CD4-positive, CD25-positive, alpha-beta regulatory T cell (primary cell): Measurements from ENCODE around the gene MBD5. TPM values are rescaled to one million over a fixed set of nuclear protein-coding genes. Genes with fewer than 3 reads are reported as not detected.

Experiments used
- ATAC-seq, 2 donors: fragments of 150-1000 bp; cut with Tn5 transposase; one replicate each; pipeline ENCODE4 v1.10.0; 2021; ENCODE audit warnings: low read depth in 2 of 2, moderate number of reproducible peaks in 2 of 2, moderate library complexity in 1 of 2
- DNase-seq, 3 donors: peaks; one replicate each; pipeline versions ENCODE4 v3.0.0 to v3.0.0-alpha.2; 2012 to 2022; ENCODE audit warnings: mixed read lengths in 1 of 3
- H3K27ac ChIP-seq: one replicate; pipeline ENCODE4 v1.7.0; 2013; ENCODE audit warnings: mild to moderate bottlenecking, low read length; ENCODE audit not compliant: insufficient read depth, poor library complexity, severe bottlenecking
- H3K27me3 ChIP-seq: one replicate; pipeline ENCODE4 v1.7.0; 2013; ENCODE audit warnings: low read length; ENCODE audit not compliant: control insufficient read depth, insufficient read depth
- H3K36me3 ChIP-seq: one replicate; pipeline ENCODE4 v1.7.0; 2013; ENCODE audit warnings: mild to moderate bottlenecking, low read length, moderate library complexity; ENCODE audit not compliant: control insufficient read depth, insufficient read depth
- H3K4me1 ChIP-seq: 2 replicates; pipeline ENCODE4 v1.7.0; 2013; ENCODE audit warnings: mild to moderate bottlenecking, low read length; ENCODE audit not compliant: insufficient read depth, control insufficient read depth, poor library complexity, severe bottlenecking
- H3K4me3 ChIP-seq: one replicate; pipeline ENCODE4 v1.7.0; 2013; ENCODE audit warnings: low read depth, mild to moderate bottlenecking, low read length, moderate library complexity
- H3K9me3 ChIP-seq, 2 experiments: 1 replicate in 1 of 2; 2 replicates in 1 of 2; pipeline ENCODE4 v1.7.0; 2013; ENCODE audit warnings: low read length in 2 of 2, mild to moderate bottlenecking in 1 of 2, moderate library complexity in 1 of 2; ENCODE audit not compliant: control insufficient read depth in 2 of 2
- H3K27ac Mint-ChIP-seq, 3 donors: one replicate each; pipeline ENCODE4 v1.8.0; 2020 to 2022; ENCODE audit warnings: mild to moderate bottlenecking in 3 of 3, mixed read lengths in 3 of 3, moderate library complexity in 2 of 3
- H3K27me3 Mint-ChIP-seq: one replicate; pipeline ENCODE4 v1.8.0; 2022; ENCODE audit warnings: mild to moderate bottlenecking, mixed read lengths
- H3K36me3 Mint-ChIP-seq: one replicate; pipeline ENCODE4 v1.8.0; 2020; ENCODE audit warnings: mixed read lengths
- H3K4me1 Mint-ChIP-seq, 4 donors: one replicate each; pipeline ENCODE4 v1.8.0; 2020 to 2022; ENCODE audit warnings: mixed read lengths in 4 of 4, mild to moderate bottlenecking in 1 of 4
- H3K4me3 Mint-ChIP-seq, 4 donors: one replicate each; pipeline ENCODE4 v1.8.0; 2020 to 2022; ENCODE audit warnings: mild to moderate bottlenecking in 4 of 4, mixed read lengths in 4 of 4, moderate library complexity in 3 of 4
- H3K9me3 Mint-ChIP-seq, 7 donors: one replicate each; pipeline ENCODE4 v1.8.0; 2020 to 2022; ENCODE audit warnings: mixed read lengths in 7 of 7, mild to moderate bottlenecking in 3 of 7, moderate library complexity in 2 of 7
- polyA plus RNA-seq, 4 donors: library from polyadenylated mRNA; unstranded; fragments of 300-500 nt; fragmentation: Illumina TruSeq; gene quantifications; one replicate each; pipeline ENCODE4 v1.2.3, GENCODE V29; 2021
- total RNA-seq: library from RNA; stranded (reverse); gene quantifications from one replicate; pipeline ENCODE4 v1.2.3, GENCODE V29; 2022

The MBD5 gene
- total and polyA plus RNA-seq, 5 donors from 2014 or later = 11.7 to 62.6 (median 13.1) TPM

DNA sequence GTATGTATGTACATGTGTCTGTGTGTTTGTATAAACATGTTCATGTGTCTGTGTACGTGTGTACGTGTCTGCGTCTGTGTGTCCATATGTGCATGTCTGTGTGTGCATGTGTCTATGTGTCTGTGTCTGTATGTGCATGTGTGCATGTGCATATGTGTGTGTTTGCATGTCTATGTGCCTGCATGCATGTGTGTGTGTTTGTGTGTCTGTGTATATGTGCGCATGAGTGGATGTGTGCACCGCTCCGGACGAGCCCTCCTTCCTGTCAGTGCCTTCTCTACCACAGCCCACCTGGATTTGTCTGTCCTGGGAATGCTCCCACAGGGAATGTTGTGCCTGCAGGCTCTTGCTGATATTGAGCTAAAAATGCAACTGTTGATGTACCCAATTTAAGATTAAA is 510.3 kb downstream of the MBD5 start:
- Mint-ChIP-seq H3K4me3 (no peak overlapping the region), H3K27ac (no peak overlapping the region), H3K9me3 (no peaks in the 10 kb centered on the region), H3K27me3 (no peaks in the 10 kb centered on the region), H3K4me1 (peaks cover 11 to 41% (median 22%) of the 10 kb centered on the region in 4 donors), H3K36me3 (no peaks in the 10 kb centered on the region)
- no peaks in the 10 kb centered on the region for H3K9me3 ChIP-seq
- no peak overlapping the region for H3K27ac ChIP-seq
- ATAC-seq (no peak), DNase-seq (no peak)
- no peaks in the 10 kb centered on the region for H3K27me3 ChIP-seq
- no peak overlapping the region for H3K4me3 ChIP-seq
- peaks cover 27% of the 10 kb centered on the region for H3K4me1 ChIP-seq
- H3K36me3 ChIP-seq = no peaks in the 10 kb centered on the region

DNA sequence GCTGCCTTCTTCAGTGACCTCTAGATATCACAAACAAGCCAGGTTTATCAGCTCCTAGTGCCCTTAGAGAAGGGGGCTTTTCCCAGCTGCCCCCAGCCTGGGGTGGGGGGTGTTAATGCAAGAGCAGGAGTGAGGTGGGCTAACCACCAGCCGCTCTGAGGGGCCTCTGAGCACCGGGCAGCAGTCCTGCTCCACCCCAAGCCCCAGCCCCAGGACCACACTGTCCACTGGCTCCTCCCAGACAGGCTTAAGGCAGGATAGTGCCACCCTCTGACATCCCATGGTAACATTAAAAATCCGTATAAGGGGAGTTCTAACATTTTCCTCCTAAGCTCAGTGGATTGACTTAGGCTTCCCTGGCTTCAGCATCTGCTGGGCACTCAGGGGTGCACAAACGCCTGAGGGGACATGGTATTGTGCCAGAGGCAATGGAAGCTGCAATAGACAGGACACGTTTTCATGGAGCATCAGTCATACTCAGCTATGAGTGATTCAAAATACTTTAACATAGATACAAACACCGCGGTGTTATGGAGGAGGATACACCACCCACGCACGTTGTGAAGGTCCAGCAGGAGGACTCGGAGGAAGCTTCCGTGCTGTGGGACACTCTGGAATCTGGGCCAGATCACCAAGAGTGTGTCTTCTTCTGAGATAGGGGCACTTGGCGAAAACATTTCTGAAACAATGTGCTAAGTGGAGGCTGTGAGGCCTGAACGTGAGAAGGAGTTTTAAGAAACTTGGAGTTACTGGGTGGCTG is 511.0 kb downstream of the MBD5 start:
- peaks cover 11 to 35% (median 16%) of the 10 kb centered on the region in 4 donors for H3K4me1 Mint-ChIP-seq

DNA sequence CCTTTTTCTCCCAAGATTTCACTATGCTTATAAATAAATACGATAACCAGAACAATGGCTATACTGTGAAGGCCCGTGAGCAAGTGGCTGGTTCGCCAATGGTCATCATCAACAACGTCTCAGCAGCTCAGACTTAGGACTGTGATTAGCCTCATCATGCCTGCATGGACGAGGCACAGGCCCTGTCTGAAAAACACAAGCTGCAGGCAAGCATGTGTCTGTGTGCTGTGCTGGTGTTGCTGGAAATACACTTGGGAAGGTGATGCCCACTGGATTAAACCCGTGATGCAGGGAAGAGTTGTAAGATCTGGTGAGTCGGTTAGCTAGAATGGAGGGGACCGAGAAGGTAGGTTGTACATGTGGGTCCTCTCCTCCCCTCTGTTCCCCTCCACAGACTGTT is 512.1 kb downstream of the MBD5 start:
- Mint-ChIP-seq H3K4me3 (no peak overlapping the region), H3K9me3 (peaks cover 0 to 1% (median 0%) of the 10 kb centered on the region in 7 donors), H3K36me3 (no peaks in the 10 kb centered on the region), H3K27me3 (no peaks in the 10 kb centered on the region), H3K27ac (peak overlapping the region in 1 of 3 donors; percentile 87), H3K4me1 (peaks cover 5 to 23% (median 8%) of the 10 kb centered on the region in 4 donors)
- H3K4me1 ChIP-seq = peaks cover 10% of the 10 kb centered on the region
- H3K4me3 ChIP-seq = no peak overlapping the region
- H3K27ac ChIP-seq = no peak overlapping the region
- no peaks in the 10 kb centered on the region for H3K9me3 ChIP-seq
- no peaks in the 10 kb centered on the region for H3K27me3 ChIP-seq
- ATAC-seq (no peak), DNase-seq (no peak)
- no peaks in the 10 kb centered on the region for H3K36me3 ChIP-seq

More for the DNA sequence above, 511.0 kb downstream of the MBD5 start:
- no peaks in the 10 kb centered on the region for H3K36me3 Mint-ChIP-seq
- no peak overlapping the region for H3K27ac Mint-ChIP-seq
- H3K4me1 ChIP-seq = peaks cover 22% of the 10 kb centered on the region
- no peak overlapping the region for H3K4me3 ChIP-seq
- no peaks in the 10 kb centered on the region for H3K36me3 ChIP-seq
- H3K27me3 ChIP-seq = no peaks in the 10 kb centered on the region
- H3K9me3 ChIP-seq = no peaks in the 10 kb centered on the region
- ATAC-seq (no peak), DNase-seq (no peak)
- no peak overlapping the region for H3K27ac ChIP-seq
- H3K4me3 Mint-ChIP-seq = no peak overlapping the region
- H3K27me3 Mint-ChIP-seq = no peaks in the 10 kb centered on the region
- H3K9me3 Mint-ChIP-seq = no peaks in the 10 kb centered on the region

DNA sequence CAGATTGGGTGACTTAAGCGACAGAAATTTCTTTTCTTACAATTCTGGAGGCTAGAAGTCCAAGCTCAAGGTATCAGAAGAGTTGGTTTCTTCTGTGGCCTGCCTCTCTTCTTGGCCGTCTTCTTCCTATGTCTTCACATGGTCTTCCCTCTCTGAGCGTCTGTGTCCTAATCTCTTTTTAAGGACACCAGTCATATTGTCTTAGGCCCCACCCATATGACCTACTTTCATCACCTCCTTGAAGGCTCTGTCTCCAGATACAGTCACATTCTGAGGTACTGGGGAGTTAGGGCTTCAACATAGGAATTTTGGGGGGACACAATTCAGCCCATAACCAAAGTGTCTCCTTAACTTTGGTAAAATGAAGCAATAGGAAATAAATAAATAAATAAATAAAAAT is 512.8 kb downstream of the MBD5 start:
- Mint-ChIP-seq H3K9me3 (peaks cover 0 to 1% (median 0%) of the 10 kb centered on the region in 7 donors), H3K4me1 (peaks cover 0 to 19% (median 3%) of the 10 kb centered on the region in 4 donors), H3K27me3 (no peaks in the 10 kb centered on the region), H3K27ac (no peak overlapping the region), H3K4me3 (no peak overlapping the region), H3K36me3 (no peaks in the 10 kb centered on the region)
- Histone ChIP-seq H3K27me3 (no peaks in the 10 kb centered on the region), H3K4me1 (peaks cover 3% of the 10 kb centered on the region), H3K9me3 (no peaks in the 10 kb centered on the region), H3K27ac (no peak overlapping the region), H3K36me3 (no peaks in the 10 kb centered on the region), H3K4me3 (no peak overlapping the region)
- no peak for DNase-seq
- ATAC-seq = no peak

DNA sequence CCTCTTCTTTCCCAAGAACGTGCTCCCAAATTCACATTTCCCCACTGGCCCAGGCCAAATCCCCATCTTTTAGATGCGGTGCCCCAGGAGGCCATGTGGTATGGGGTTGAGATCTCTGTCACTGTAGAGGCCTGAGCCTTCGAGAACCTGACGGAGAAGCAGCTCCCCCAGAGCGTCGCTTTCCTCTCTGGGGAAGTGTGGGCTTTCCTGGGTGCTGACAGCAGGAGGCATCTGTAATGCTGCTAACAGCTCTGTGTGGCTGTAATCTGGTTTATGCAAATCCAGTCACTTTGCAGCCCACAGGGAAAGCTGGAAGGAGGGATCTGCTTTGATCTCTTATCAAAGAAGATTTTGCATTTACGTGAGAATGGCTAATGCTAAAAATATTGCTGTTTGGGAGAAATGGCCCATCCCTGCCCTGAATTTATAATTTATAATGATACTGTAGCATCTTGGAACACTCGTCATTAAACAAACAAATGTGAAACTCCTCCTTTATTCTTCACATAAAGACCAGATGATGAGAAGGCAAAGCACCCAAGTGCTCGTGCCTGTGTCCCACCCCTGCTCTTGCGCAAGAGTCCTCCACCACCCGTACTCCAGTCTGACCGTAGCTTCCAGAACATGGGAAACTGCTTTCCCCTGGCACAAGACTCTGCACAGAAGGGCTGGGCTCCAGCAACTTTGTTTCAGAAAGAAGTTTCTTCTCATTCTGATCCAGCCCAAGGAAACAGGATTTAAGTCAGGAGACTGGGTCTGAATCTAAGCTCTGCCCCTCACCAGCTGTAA is 513.7 kb downstream of the MBD5 start:
- Histone ChIP-seq H3K27me3 (no peaks in the 10 kb centered on the region), H3K4me3 (no peak overlapping the region), H3K4me1 (no peaks in the 10 kb centered on the region), H3K36me3 (no peaks in the 10 kb centered on the region), H3K27ac (no peak overlapping the region), H3K9me3 (no peaks in the 10 kb centered on the region)
- Mint-ChIP-seq H3K27me3 (no peaks in the 10 kb centered on the region), H3K4me1 (peaks cover 0 to 15% (median 0%) of the 10 kb centered on the region in 4 donors), H3K4me3 (no peak overlapping the region), H3K9me3 (peaks cover 0 to 1% (median 0%) of the 10 kb centered on the region in 7 donors), H3K36me3 (no peaks in the 10 kb centered on the region), H3K27ac (no peak overlapping the region)
- DNase-seq (no peak), ATAC-seq (no peak)

DNA sequence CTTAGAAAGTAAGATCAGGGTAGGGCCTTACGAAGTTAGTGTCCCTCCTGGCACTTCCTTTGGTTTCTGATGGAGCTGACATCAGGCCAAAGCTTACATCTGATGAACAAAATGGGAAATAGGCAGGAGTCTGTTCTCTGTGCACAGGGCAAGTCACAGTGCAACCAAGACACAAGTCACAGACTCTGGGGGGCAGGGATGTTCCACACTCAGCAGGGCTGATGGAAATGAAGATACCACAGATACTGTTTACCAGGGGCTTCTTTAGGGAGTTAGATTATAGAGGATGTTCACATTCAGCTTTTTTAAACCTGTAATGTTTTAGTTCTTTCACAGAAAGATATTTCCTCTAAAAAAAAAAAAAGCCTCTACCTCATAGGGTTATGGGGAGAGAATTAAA is 517.5 kb downstream of the MBD5 start:
- H3K9me3 ChIP-seq = no peaks in the 10 kb centered on the region

DNA sequence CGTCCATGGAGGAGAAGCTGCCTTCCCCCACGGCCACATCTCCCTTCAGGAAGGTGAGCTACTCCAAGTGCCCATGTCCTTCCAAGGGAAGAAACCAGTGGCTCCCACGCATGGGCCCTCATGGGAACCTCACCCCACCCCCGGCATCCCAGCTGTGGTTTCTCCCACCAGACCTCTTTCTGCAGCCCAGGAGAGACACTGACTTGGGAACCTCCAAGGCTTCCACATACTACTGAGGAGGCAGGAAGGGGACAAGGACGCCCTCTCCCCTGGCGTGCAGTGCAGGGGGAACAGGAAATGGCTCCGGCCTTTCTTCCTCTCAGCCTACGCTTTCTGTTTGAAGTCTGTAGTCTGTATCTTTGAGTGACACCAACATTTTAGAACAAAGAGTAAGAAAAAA is 519.1 kb downstream of the MBD5 start:
- Mint-ChIP-seq H3K27ac (peak overlapping the region in 2 of 3 donors; percentile 21 to 80), H3K9me3 (peaks cover 0 to 4% (median 0%) of the 10 kb centered on the region in 7 donors), H3K4me3 (peak overlapping the region in 2 of 4 donors; percentile 24 to 36), H3K36me3 (no peaks in the 10 kb centered on the region), H3K27me3 (no peaks in the 10 kb centered on the region), H3K4me1 (peaks cover 4 to 23% (median 14%) of the 10 kb centered on the region in 4 donors)
- DNase-seq (peak in 2 of 3 donors; percentile 9 to 75), ATAC-seq (peak; percentile 39 to 63)
- Histone ChIP-seq H3K27ac (no peak overlapping the region), H3K4me1 (peaks cover 12% of the 10 kb centered on the region), H3K27me3 (no peaks in the 10 kb centered on the region), H3K36me3 (no peaks in the 10 kb centered on the region), H3K4me3 (peak overlapping the region; percentile 37), H3K9me3 (no peaks in the 10 kb centered on the region)

More for the DNA sequence above, 517.5 kb downstream of the MBD5 start:
- Histone ChIP-seq H3K36me3 (no peaks in the 10 kb centered on the region), H3K4me3 (no peak overlapping the region), H3K4me1 (peaks cover 12% of the 10 kb centered on the region), H3K27me3 (no peaks in the 10 kb centered on the region), H3K27ac (no peak overlapping the region)
- H3K27me3 Mint-ChIP-seq = no peaks in the 10 kb centered on the region
- H3K4me1 Mint-ChIP-seq = peaks cover 4 to 26% (median 12%) of the 10 kb centered on the region in 4 donors
- DNase-seq (no peak), ATAC-seq (no peak)
- H3K4me3 Mint-ChIP-seq = no peak overlapping the region
- H3K27ac Mint-ChIP-seq = no peak overlapping the region
- H3K9me3 Mint-ChIP-seq = peaks cover 0 to 4% (median 0%) of the 10 kb centered on the region in 7 donors
- no peaks in the 10 kb centered on the region for H3K36me3 Mint-ChIP-seq
